Mesodermal cell (in vitro differentiated cells): Measurements from ENCODE around the gene GPR22.

Experiments used
- H3K27ac ChIP-seq: 2 replicates; pipeline ENCODE4 v1.7.0; 2013; ENCODE audit warnings: mild to moderate bottlenecking, low read depth, low read length, moderate library complexity; ENCODE audit not compliant: severe bottlenecking
- H3K36me3 ChIP-seq: 2 replicates; pipeline ENCODE4 v1.7.1; 2013; ENCODE audit warnings: mild to moderate bottlenecking, low read length, moderate library complexity; ENCODE audit not compliant: control insufficient read depth, insufficient read depth
- H3K4me1 ChIP-seq: one replicate; pipeline ENCODE4 v1.7.1; 2013; ENCODE audit warnings: mild to moderate bottlenecking, low read length; ENCODE audit not compliant: insufficient read depth, control insufficient read depth, poor library complexity, severe bottlenecking
- H3K4me3 ChIP-seq: 2 replicates; pipeline ENCODE4 v1.7.0; 2013; ENCODE audit warnings: low read length, control low read depth, mild to moderate bottlenecking; ENCODE audit not compliant: insufficient read depth, poor library complexity, severe bottlenecking; ENCODE audit errors: extremely low read depth
- H3K9me3 ChIP-seq: 2 replicates; pipeline ENCODE4 v1.7.1; 2013; ENCODE audit warnings: mild to moderate bottlenecking, low read length, moderate library complexity; ENCODE audit not compliant: control insufficient read depth
- WGBS, 2 experiments: methylation state at CpG; one replicate each; pipeline ENCODE4 v1.1.5; 2013; ENCODE audit warnings: missing lambda C conversion rate in 2 of 2; ENCODE audit not compliant: insufficient coverage in 2 of 2; 5-methylcytosine and 5-hydroxymethylcytosine counted together

The GPR22 gene

GRCh38 chr7:107502797-107503196 is 32.9 kb downstream of the GPR22 start:
- no peak overlapping the region for H3K27ac ChIP-seq
- no CpG with 5 or more reads among the region's 2 CpGs for whole genome bisulfite sequencing, 2 experiments
- no peaks in the 10 kb centered on the region for H3K9me3 ChIP-seq
- no peak overlapping the region for H3K4me3 ChIP-seq
- no peaks in the 10 kb centered on the region for H3K4me1 ChIP-seq
- peaks cover 11% of the 10 kb centered on the region for H3K36me3 ChIP-seq

- Histone ChIP-seq H3K4me3 (no peak overlapping the region), H3K9me3 (no peaks in the 10 kb centered on the region)
Observed at GRCh38 chr7:107503687-107504086, 33.8 kb downstream of the GPR22 start.

GRCh38 chr7:107505362-107505761 is 35.5 kb downstream of the GPR22 start:
- peaks cover 11% of the 10 kb centered on the region for H3K36me3 ChIP-seq
- no peak overlapping the region for H3K4me3 ChIP-seq
- 71 to 100% methylated on average over 1 of the region's 1 CpG for WGBS, 2 experiments
- no peak overlapping the region for H3K27ac ChIP-seq
- H3K4me1 ChIP-seq = no peaks in the 10 kb centered on the region
- H3K9me3 ChIP-seq = no peaks in the 10 kb centered on the region

More at GRCh38 chr7:107503687-107504086, 33.8 kb downstream of the GPR22 start:
- Histone ChIP-seq H3K36me3 (peaks cover 11% of the 10 kb centered on the region), H3K27ac (no peak overlapping the region), H3K4me1 (no peaks in the 10 kb centered on the region)

- Histone ChIP-seq H3K27ac (no peak overlapping the region), H3K36me3 (peaks cover 11% of the 10 kb centered on the region), H3K4me3 (no peak overlapping the region), H3K4me1 (no peaks in the 10 kb centered on the region), H3K9me3 (no peaks in the 10 kb centered on the region)
- 93% methylated on average over 2 of the region's 2 CpGs; no CpG with 5 or more reads in 1 of the 2 experiments for WGBS, 2 experiments
Observed at GRCh38 chr7:107505997-107506673, 36.3 kb downstream of the GPR22 start.

GRCh38 chr7:107506674-107507339 is 37.0 kb downstream of the GPR22 start:
- 89 to 94% methylated on average over 3 to 4 of the region's 7 CpGs for WGBS, 2 experiments
- H3K4me1 ChIP-seq = no peaks in the 10 kb centered on the region
- H3K36me3 ChIP-seq = peaks cover 11% of the 10 kb centered on the region
- no peak overlapping the region for H3K4me3 ChIP-seq
- no peaks in the 10 kb centered on the region for H3K9me3 ChIP-seq
- no peak overlapping the region for H3K27ac ChIP-seq
